SU-DHL-6 (cell line): Measurements from ENCODE around the gene TEK.

Source experiments
- H2AFZ ChIP-seq: fragments of 200-600 bp; sonication (generic); 2 replicates; pipeline ENCODE4 v1.6.1; 2014; ENCODE audit warnings: low read depth, mild to moderate bottlenecking, moderate library complexity, mixed read lengths, antibody characterized with exemption, low read length; ENCODE audit not compliant: severe bottlenecking
- H3F3A ChIP-seq: fragments of 200-600 bp; shearing (Covaris generic); 2 replicates; pipeline ENCODE4 v1.6.0; 2016; ENCODE audit warnings: antibody characterized with exemption, mild to moderate bottlenecking; ENCODE audit not compliant: insufficient read depth
- H3K27ac ChIP-seq: fragments of 200-600 bp; sonication (generic); 2 replicates; pipeline ENCODE4 v1.5.1; 2016; ENCODE audit warnings: low read depth, mild to moderate bottlenecking, low read length, moderate library complexity, mixed read lengths
- H3K27me3 ChIP-seq: fragments of 200-600 bp; sonication (generic), shearing (Covaris generic); 2 replicates; pipeline ENCODE4 v1.6.0; 2014; ENCODE audit warnings: mild to moderate bottlenecking, low read length
- H3K36me3 ChIP-seq: fragments of 200-600 bp; sonication (generic); 2 replicates; pipeline ENCODE4 v1.6.1; 2014; ENCODE audit warnings: mild to moderate bottlenecking, low read length, mixed read lengths
- H3K4me2 ChIP-seq: fragments of 300-600, 200-600 bp; shearing (Covaris generic), sonication (generic); 2 replicates; pipeline ENCODE4 v1.6.0; 2014; ENCODE audit warnings: low read length, low read depth, mild to moderate bottlenecking; ENCODE audit not compliant: poor library complexity, severe bottlenecking
- H3K4me3 ChIP-seq: fragments of 200-600 bp; sonication (generic); 2 replicates; pipeline ENCODE4 v1.5.1; 2014; ENCODE audit warnings: antibody characterized with exemption, low read length, mild to moderate bottlenecking, mixed read lengths; ENCODE audit not compliant: insufficient read depth, poor library complexity, severe bottlenecking
- H3K79me2 ChIP-seq: fragments of 200-600 bp; sonication (generic); 2 replicates; pipeline ENCODE4 v1.6.1; 2014; ENCODE audit warnings: mild to moderate bottlenecking, low read length, moderate library complexity; ENCODE audit not compliant: insufficient read depth
- H3K9ac ChIP-seq: fragments of 200-600 bp; sonication (generic); 2 replicates; pipeline ENCODE4 v1.7.0; 2014; ENCODE audit warnings: mild to moderate bottlenecking, low read length
- H3K9me2 ChIP-seq: fragments of 200-600 bp; sonication (generic); replicated peaks from 2 replicates; pipeline ENCODE4 v1.6.1; 2014; ENCODE audit warnings: low read length; ENCODE audit not compliant: insufficient read depth
- H3K9me3 ChIP-seq: fragments of 200-600 bp; sonication (generic); 2 replicates; pipeline ENCODE4 v1.6.1; 2014; ENCODE audit warnings: low read length, mixed read lengths; ENCODE audit not compliant: insufficient read depth
- H4K20me1 ChIP-seq: fragments of 200-600 bp; sonication (generic); 2 replicates; pipeline ENCODE4 v1.6.1; 2014; ENCODE audit warnings: low read depth, mild to moderate bottlenecking, antibody characterized with exemption, low read length, moderate library complexity, mixed read lengths
- EZH2phosphoT487 ChIP-seq: fragments of 200-600 bp; sonication (generic), shearing (Covaris generic); conservative IDR thresholded peaks from 2 replicates; pipeline ENCODE4 v1.6.1; 2018; ENCODE audit warnings: mild to moderate bottlenecking, antibody characterized with exemption, low read length, moderate library complexity, mixed read lengths
- TF ChIP-seq, protein P1 (sequence below): fragments of 200-600 bp; sonication (generic); IDR thresholded peaks from one replicate; pipeline ENCODE4 v1.5.1; 2017; ENCODE audit warnings: antibody characterized with exemption, mild to moderate bottlenecking, low read length, moderate library complexity; ENCODE audit not compliant: insufficient read depth, poor library complexity, severe bottlenecking

Gene TEK

DNA sequence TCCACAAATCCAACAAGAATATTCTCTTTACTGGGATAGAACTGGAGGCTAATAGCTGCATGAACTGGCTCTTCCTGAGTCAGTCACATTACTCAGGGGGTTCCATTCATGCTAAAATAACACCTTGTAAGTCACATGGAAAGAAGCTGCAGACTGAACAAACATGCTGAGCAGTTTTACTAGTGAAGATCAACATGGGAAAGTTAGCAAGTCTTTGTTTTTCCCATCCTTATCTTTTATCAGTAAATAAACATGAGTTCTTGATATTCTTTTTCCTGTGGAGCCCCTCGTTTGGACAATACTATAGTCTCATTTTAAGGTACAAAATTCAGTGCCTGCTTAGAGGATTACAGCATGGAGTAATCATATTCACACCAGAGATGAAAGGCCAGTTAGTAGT, 43.7 kb upstream of the TEK start:
- Histone ChIP-seq H3K36me3 (no peaks in the 10 kb centered on the region), H3K9me3 (no peaks in the 10 kb centered on the region), H2AFZ (no peak overlapping the region), H3F3A (no peaks in the 10 kb centered on the region), H3K4me3 (no peak overlapping the region), H3K27me3 (no peaks in the 10 kb centered on the region), H3K9me2 (no peaks in the 10 kb centered on the region), H3K4me2 (no peak overlapping the region), H3K27ac (no peak overlapping the region), H3K9ac (no peak overlapping the region), H3K79me2 (no peaks in the 10 kb centered on the region), H4K20me1 (no peaks in the 10 kb centered on the region)
- TF ChIP-seq, protein P1, sequence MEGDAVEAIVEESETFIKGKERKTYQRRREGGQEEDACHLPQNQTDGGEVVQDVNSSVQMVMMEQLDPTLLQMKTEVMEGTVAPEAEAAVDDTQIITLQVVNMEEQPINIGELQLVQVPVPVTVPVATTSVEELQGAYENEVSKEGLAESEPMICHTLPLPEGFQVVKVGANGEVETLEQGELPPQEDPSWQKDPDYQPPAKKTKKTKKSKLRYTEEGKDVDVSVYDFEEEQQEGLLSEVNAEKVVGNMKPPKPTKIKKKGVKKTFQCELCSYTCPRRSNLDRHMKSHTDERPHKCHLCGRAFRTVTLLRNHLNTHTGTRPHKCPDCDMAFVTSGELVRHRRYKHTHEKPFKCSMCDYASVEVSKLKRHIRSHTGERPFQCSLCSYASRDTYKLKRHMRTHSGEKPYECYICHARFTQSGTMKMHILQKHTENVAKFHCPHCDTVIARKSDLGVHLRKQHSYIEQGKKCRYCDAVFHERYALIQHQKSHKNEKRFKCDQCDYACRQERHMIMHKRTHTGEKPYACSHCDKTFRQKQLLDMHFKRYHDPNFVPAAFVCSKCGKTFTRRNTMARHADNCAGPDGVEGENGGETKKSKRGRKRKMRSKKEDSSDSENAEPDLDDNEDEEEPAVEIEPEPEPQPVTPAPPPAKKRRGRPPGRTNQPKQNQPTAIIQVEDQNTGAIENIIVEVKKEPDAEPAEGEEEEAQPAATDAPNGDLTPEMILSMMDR = no peak
- TF ChIP-seq EZH2phosphoT487 = no peak

DNA sequence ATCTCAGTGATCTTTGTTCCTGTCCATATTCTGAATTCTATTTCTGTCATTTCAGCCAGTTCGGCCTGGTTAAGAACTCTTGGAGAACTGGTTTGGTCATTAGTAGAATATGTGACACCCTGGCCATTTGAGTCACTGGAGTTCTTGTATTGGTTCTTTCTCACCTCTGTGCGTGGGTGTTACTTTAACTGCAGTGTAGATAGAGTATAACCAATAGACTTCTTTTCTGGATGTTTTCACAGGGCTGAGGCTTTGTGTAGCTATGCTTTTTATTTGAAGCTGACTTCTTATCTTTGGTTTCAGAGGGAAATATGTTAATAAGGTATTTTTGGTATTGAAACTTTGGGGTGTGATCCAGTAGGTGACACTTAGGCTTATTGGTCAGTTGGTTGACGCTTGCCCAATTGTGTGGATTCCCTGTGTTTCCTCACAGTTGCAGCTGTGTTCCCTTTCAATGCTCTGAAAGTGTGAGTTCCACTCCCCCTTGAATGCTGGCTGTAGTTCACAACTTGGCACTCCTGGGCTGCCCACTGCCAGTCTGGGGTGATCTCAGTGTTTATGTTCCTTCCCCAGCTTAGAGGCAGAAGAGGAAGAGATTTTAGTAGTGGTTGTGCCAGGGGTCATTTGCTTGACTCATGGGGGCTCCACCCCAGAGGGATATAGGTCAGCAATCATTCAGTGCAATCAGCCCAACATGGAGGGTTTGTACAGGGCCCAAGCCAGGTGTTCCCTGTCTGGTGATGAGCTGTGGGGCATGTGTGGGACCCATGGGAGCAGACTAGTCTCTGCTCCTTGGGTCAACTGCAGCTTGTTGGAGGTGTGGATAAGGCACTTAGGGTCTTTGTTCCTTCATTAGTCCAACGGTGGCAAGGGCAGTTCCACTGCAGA, 34.9 kb upstream of the TEK start:
- Histone ChIP-seq H3K4me2 (no peak overlapping the region), H2AFZ (no peak overlapping the region), H3K9me3 (no peaks in the 10 kb centered on the region), H3K27ac (no peak overlapping the region), H3K9me2 (no peaks in the 10 kb centered on the region), H4K20me1 (no peaks in the 10 kb centered on the region), H3K9ac (no peak overlapping the region), H3K4me3 (no peak overlapping the region), H3K27me3 (no peaks in the 10 kb centered on the region), H3K36me3 (no peaks in the 10 kb centered on the region), H3F3A (no peaks in the 10 kb centered on the region), H3K79me2 (no peaks in the 10 kb centered on the region)
- TF ChIP-seq EZH2phosphoT487 = no peak
- TF ChIP-seq, protein P1 = no peak

DNA sequence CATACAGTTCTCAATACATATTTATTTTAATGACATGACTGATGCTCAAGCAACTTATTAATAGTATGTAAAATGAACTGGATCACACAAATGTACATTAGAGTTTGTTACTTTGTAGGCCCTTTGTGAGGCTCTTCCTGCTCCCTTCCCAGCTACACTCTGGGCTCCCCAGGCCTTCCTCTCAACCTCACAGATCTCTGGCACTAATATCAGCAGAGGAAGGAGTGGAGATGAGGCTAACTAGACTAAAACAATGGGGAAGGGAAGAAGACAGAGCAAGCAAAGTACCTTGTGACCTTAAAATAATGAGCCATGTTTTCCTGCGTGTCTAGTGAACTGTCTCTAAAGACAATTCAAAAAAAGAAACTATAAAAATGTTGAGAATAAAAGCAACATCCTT, 30.3 kb upstream of the TEK start:
- H3F3A ChIP-seq = no peaks in the 10 kb centered on the region
- no peak overlapping the region for H3K4me2 ChIP-seq
- H2AFZ ChIP-seq = no peak overlapping the region
- H4K20me1 ChIP-seq = no peaks in the 10 kb centered on the region
- no peaks in the 10 kb centered on the region for H3K36me3 ChIP-seq
- H3K9me3 ChIP-seq = no peaks in the 10 kb centered on the region
- H3K27me3 ChIP-seq = no peaks in the 10 kb centered on the region; the same call in 1 of the 2 replicates
- TF ChIP-seq EZH2phosphoT487 = no peak
- TF ChIP-seq, protein P1 = no peak
- H3K27ac ChIP-seq = no peak overlapping the region
- H3K9me2 ChIP-seq = no peaks in the 10 kb centered on the region
- H3K4me3 ChIP-seq = no peak overlapping the region
- H3K79me2 ChIP-seq = no peaks in the 10 kb centered on the region
- H3K9ac ChIP-seq = no peak overlapping the region
